ENCODE results near the gene OTUB2.

OTUB2 gene

GRCh38 chr14:93977790-93978581, 48.2 kb upstream of the OTUB2 start:
- H3K79me2 ChIP-seq (ENCODE audit: low read length), result peaks cover 11% of the 10 kb centered on the region
- DNase-seq, result peak; percentile 88
- H2AFZ ChIP-seq (ENCODE audit: low read length), result no peak overlapping the region
- H3F3A ChIP-seq (ENCODE audit: insufficient read depth, low read length), result peaks cover 37% of the 10 kb centered on the region
- H3K4me3 ChIP-seq (ENCODE audit: low read length), result no peak overlapping the region
- H3K9me2 ChIP-seq (replicated peaks; ENCODE audit: insufficient read depth, low read length), result no peaks in the 10 kb centered on the region
- no peaks in the 10 kb centered on the region for H3K9me3 ChIP-seq (replicated peaks; ENCODE audit: insufficient read depth, low read length)
- no peaks in the 10 kb centered on the region for H3K36me3 ChIP-seq (replicated peaks; ENCODE audit: insufficient read depth, low read length)
- TF ChIP-seq, protein P1, sequence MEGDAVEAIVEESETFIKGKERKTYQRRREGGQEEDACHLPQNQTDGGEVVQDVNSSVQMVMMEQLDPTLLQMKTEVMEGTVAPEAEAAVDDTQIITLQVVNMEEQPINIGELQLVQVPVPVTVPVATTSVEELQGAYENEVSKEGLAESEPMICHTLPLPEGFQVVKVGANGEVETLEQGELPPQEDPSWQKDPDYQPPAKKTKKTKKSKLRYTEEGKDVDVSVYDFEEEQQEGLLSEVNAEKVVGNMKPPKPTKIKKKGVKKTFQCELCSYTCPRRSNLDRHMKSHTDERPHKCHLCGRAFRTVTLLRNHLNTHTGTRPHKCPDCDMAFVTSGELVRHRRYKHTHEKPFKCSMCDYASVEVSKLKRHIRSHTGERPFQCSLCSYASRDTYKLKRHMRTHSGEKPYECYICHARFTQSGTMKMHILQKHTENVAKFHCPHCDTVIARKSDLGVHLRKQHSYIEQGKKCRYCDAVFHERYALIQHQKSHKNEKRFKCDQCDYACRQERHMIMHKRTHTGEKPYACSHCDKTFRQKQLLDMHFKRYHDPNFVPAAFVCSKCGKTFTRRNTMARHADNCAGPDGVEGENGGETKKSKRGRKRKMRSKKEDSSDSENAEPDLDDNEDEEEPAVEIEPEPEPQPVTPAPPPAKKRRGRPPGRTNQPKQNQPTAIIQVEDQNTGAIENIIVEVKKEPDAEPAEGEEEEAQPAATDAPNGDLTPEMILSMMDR (IDR thresholded peaks at IDR 0.05; ENCODE audit: low read length), result no peak
- TF ChIP-seq EZH2 (optimal IDR thresholded peaks at IDR 0.05; ENCODE audit: low read depth, low read length), result no peak
- TF ChIP-seq EZH2phosphoT487 (IDR thresholded peaks at IDR 0.05; ENCODE audit: low read length), result no peak
- H3K9ac ChIP-seq (ENCODE audit: low read length), result peak overlapping the region; percentile 53
- peaks cover 55% of the 10 kb centered on the region for H3K4me1 ChIP-seq (ENCODE audit: low read length)
- peak overlapping the region; percentile 97; the same call in 1 of the 2 replicates for H3K4me2 ChIP-seq (ENCODE audit: low read depth, low read length)
- H4K20me1 ChIP-seq (ENCODE audit: insufficient read depth, low read length), result no peaks in the 10 kb centered on the region
- H3K27ac ChIP-seq (ENCODE audit: low read length), result peak overlapping the region; percentile 99
- H3K27me3 ChIP-seq (replicated peaks; ENCODE audit: insufficient read depth, low read length), result no peaks in the 10 kb centered on the region

GRCh38 chr14:93978735-93979134, 47.4 kb upstream of the OTUB2 start:
- H3K9ac ChIP-seq (ENCODE audit: low read length), result peak overlapping the region; percentile 53
- H3K4me1 ChIP-seq (ENCODE audit: low read length), result peaks cover 55% of the 10 kb centered on the region
- H3K27ac ChIP-seq (ENCODE audit: low read length), result peak overlapping the region; percentile 99
- no peaks in the 10 kb centered on the region for H4K20me1 ChIP-seq (ENCODE audit: insufficient read depth, low read length)
- no peak overlapping the region for H2AFZ ChIP-seq (ENCODE audit: low read length)
- peaks cover 11% of the 10 kb centered on the region for H3K79me2 ChIP-seq (ENCODE audit: low read length)
- no peak overlapping the region for H3K4me3 ChIP-seq (ENCODE audit: low read length)
- H3K27me3 ChIP-seq (replicated peaks; ENCODE audit: insufficient read depth, low read length), result no peaks in the 10 kb centered on the region
- TF ChIP-seq, protein P1 (IDR thresholded peaks at IDR 0.05; ENCODE audit: low read length), result no peak
- TF ChIP-seq EZH2phosphoT487 (IDR thresholded peaks at IDR 0.05; ENCODE audit: low read length) (no peak), EZH2 (optimal IDR thresholded peaks at IDR 0.05; ENCODE audit: low read depth, low read length) (no peak)
- no peak for DNase-seq
- H3K9me3 ChIP-seq (replicated peaks; ENCODE audit: insufficient read depth, low read length), result no peaks in the 10 kb centered on the region
- H3K4me2 ChIP-seq (ENCODE audit: low read depth, low read length), result peak overlapping the region; percentile 27
- no peaks in the 10 kb centered on the region for H3K36me3 ChIP-seq (replicated peaks; ENCODE audit: insufficient read depth, low read length)
- H3F3A ChIP-seq (ENCODE audit: insufficient read depth, low read length), result peaks cover 37% of the 10 kb centered on the region
- no peaks in the 10 kb centered on the region for H3K9me2 ChIP-seq (replicated peaks; ENCODE audit: insufficient read depth, low read length)

GRCh38 chr14:93980456-93981201, 45.5 kb upstream of the OTUB2 start:
- no peaks in the 10 kb centered on the region for H4K20me1 ChIP-seq (ENCODE audit: insufficient read depth, low read length)
- no peaks in the 10 kb centered on the region for H3K36me3 ChIP-seq (replicated peaks; ENCODE audit: insufficient read depth, low read length)
- H2AFZ ChIP-seq (ENCODE audit: low read length), result no peak overlapping the region
- no peaks in the 10 kb centered on the region for H3K27me3 ChIP-seq (replicated peaks; ENCODE audit: insufficient read depth, low read length)
- H3K4me2 ChIP-seq (ENCODE audit: low read depth, low read length), result no peak overlapping the region; the same call in 1 of the 2 replicates
- H3K27ac ChIP-seq (ENCODE audit: low read length), result no peak overlapping the region
- H3F3A ChIP-seq (ENCODE audit: insufficient read depth, low read length), result peaks cover 32% of the 10 kb centered on the region
- H3K79me2 ChIP-seq (ENCODE audit: low read length), result no peaks in the 10 kb centered on the region
- H3K9me3 ChIP-seq (replicated peaks; ENCODE audit: insufficient read depth, low read length), result no peaks in the 10 kb centered on the region
- H3K9me2 ChIP-seq (replicated peaks; ENCODE audit: insufficient read depth, low read length), result no peaks in the 10 kb centered on the region
- TF ChIP-seq EZH2phosphoT487 (IDR thresholded peaks at IDR 0.05; ENCODE audit: low read length), result no peak
- no peak for TF ChIP-seq EZH2 (optimal IDR thresholded peaks at IDR 0.05; ENCODE audit: low read depth, low read length)
- no peak for DNase-seq
- no peak overlapping the region for H3K9ac ChIP-seq (ENCODE audit: low read length)
- peaks cover 43% of the 10 kb centered on the region for H3K4me1 ChIP-seq (ENCODE audit: low read length)
- no peak overlapping the region for H3K4me3 ChIP-seq (ENCODE audit: low read length)

All from MM.1S (cell line).